Endothelial cell of umbilical vein (primary cell): ENCODE measurements around the gene PTAFR. TPM values are rescaled to one million over a fixed set of nuclear protein-coding genes. Genes with fewer than 3 reads are reported as not detected.

Experiments used
- BruUV-seq: library from RNA; stranded (reverse); fragments of 400-500 nt; replicated peaks from 2 replicates; lab custom pipeline; 2021; lab: Mats Ljungman, UMichigan
- CTCF ChIA-PET: fragments of 300-600, 350-600 bp; sonication (Branson Sonifier 250); formaldehyde crosslinking; loops from one replicate; lab custom pipeline; 2021; ENCODE audit warnings: antibody characterized with exemption, inconsistent platforms; lab: Charles Lee
- POLR2A ChIA-PET: fragments of 300-600, 350-600 bp; sonication (Branson Sonifier 250); formaldehyde crosslinking; loops from one replicate; lab custom pipeline; 2021; ENCODE audit warnings: antibody characterized with exemption, inconsistent platforms; lab: Charles Lee
- DNase-seq: peaks from one replicate; pipeline ENCODE4 v3.0.0-alpha.2; 2011; ENCODE audit warnings: low read depth, low spot score
- FAIRE-seq: peaks from 2 replicates; lab custom pipeline; 2011; peaks lifted over from hg19 to GRCh38; lab: Jason Lieb, UNC
- H2AFZ ChIP-seq: 2 replicates; pipeline ENCODE4 v1.6.0; 2012; ENCODE audit warnings: low read depth, low read length, control low read depth, inconsistent platforms
- H3K27ac ChIP-seq: 2 replicates; pipeline ENCODE4 v1.5.1; 2011; ENCODE audit warnings: low read depth, mild to moderate bottlenecking, control low read depth, low read length, moderate library complexity; ENCODE audit not compliant: insufficient read depth
- H3K27me3 ChIP-seq, 2 experiments: 2 replicates each; pipeline versions ENCODE4 v1.6.0 to v1.6.1; 2011; ENCODE audit warnings: low read length in 2 of 2, mixed read lengths in 1 of 2; ENCODE audit not compliant: control insufficient read depth in 2 of 2, insufficient read depth in 2 of 2
- H3K36me3 ChIP-seq, 2 experiments: 2 replicates in 1 of 2; 3 replicates in 1 of 2; pipeline ENCODE4 v1.5.1; 2011; ENCODE audit warnings: low read length in 2 of 2, mild to moderate bottlenecking in 1 of 2, moderate library complexity in 1 of 2; ENCODE audit not compliant: control insufficient read depth in 2 of 2, insufficient read depth in 2 of 2; ENCODE audit errors: extremely low read depth in 1 of 2
- H3K4me1 ChIP-seq: 3 replicates; pipeline ENCODE4 v1.5.1; 2011; ENCODE audit warnings: mild to moderate bottlenecking, low read length; ENCODE audit not compliant: control insufficient read depth, insufficient read depth; ENCODE audit errors: extremely low read depth
- H3K4me2 ChIP-seq: 2 replicates; pipeline ENCODE4 v1.6.1; 2011; ENCODE audit warnings: low read length, control low read depth, mixed read lengths; ENCODE audit not compliant: insufficient read depth
- H3K4me3 ChIP-seq, 3 experiments: fragments of 200-600 bp in 1 of 3; sonication (generic), shearing (Covaris generic) in 1 of 3; replicated peaks in 1 of 3; 2 replicates each; pipeline ENCODE4 v1.5.1; 2011 to 2016; ENCODE audit warnings: control low read depth in 3 of 3, low read length in 3 of 3, mild to moderate bottlenecking in 2 of 3, inconsistent platforms in 1 of 3, low read depth in 1 of 3, moderate library complexity in 1 of 3; ENCODE audit not compliant: insufficient read depth in 1 of 3
- H3K79me2 ChIP-seq: 2 replicates; pipeline ENCODE4 v1.6.0; 2012; ENCODE audit warnings: low read length, inconsistent platforms; ENCODE audit not compliant: control insufficient read depth, insufficient read depth
- H3K9ac ChIP-seq: replicated peaks from 2 replicates; pipeline ENCODE3; 2011; ENCODE audit warnings: low read length, control low read depth; ENCODE audit not compliant: insufficient read depth; ENCODE audit errors: extremely low read depth
- H3K9me1 ChIP-seq: replicated peaks from 3 replicates; pipeline ENCODE4 v1.6.0; 2011; ENCODE audit warnings: mild to moderate bottlenecking, low read length; ENCODE audit not compliant: control insufficient read depth, insufficient read depth; ENCODE audit errors: extremely low read depth
- H3K9me3 ChIP-seq: replicated peaks from 2 replicates; pipeline ENCODE4 v1.5.1; 2012; ENCODE audit warnings: low read length, inconsistent platforms; ENCODE audit not compliant: control insufficient read depth, insufficient read depth
- H4K20me1 ChIP-seq: replicated peaks from 2 replicates; pipeline ENCODE3; 2011; ENCODE audit warnings: mild to moderate bottlenecking, low read length; ENCODE audit not compliant: control insufficient read depth, insufficient read depth; ENCODE audit errors: extremely low read depth
- EZH2 ChIP-seq: IDR thresholded peaks from 2 replicates; pipeline ENCODE4 v1.6.1; 2012; ENCODE audit warnings: borderline replicate concordance, low read depth, mild to moderate bottlenecking, moderate library complexity, low read length, inconsistent platforms; ENCODE audit not compliant: severe bottlenecking
- FOS ChIP-seq: IDR thresholded peaks from 2 replicates; pipeline ENCODE4 v1.6.1; 2011; ENCODE audit warnings: mild to moderate bottlenecking, low read length, moderate library complexity, borderline replicate concordance; ENCODE audit not compliant: insufficient read depth
- GATA2 ChIP-seq: IDR thresholded peaks from 2 replicates; pipeline ENCODE4 v1.7.0; 2011; ENCODE audit warnings: low read depth, mild to moderate bottlenecking, moderate library complexity, mixed read lengths, low read length; ENCODE audit not compliant: insufficient read length, insufficient read depth
- JUN ChIP-seq: IDR thresholded peaks from 2 replicates; pipeline ENCODE4 v1.6.1; 2011; ENCODE audit warnings: borderline replicate concordance, low read depth; ENCODE audit not compliant: insufficient read length, insufficient read depth
- MYC ChIP-seq: IDR thresholded peaks from one replicate; pipeline ENCODE4 v1.6.1; 2011; ENCODE audit warnings: mild to moderate bottlenecking, low read depth, low read length
- POLR2A ChIP-seq: IDR thresholded peaks from 2 replicates; pipeline ENCODE4 v1.6.1; 2012; ENCODE audit warnings: low read depth, mild to moderate bottlenecking, control low read depth, low read length
- POLR2AphosphoS5 ChIP-seq: IDR thresholded peaks from 2 replicates; pipeline ENCODE4 v1.6.1; 2012; ENCODE audit warnings: low read depth, mild to moderate bottlenecking, control low read depth, low read length, moderate library complexity; ENCODE audit not compliant: insufficient read depth
- dilution Hi-C: fragments of 300-500 bp; cut with MboI; formaldehyde crosslinking; loops from one replicate; pipeline ENCODE4 v1.15.0; 2019; ENCODE audit warnings: low sequenced_read_pairs; ENCODE audit not compliant: extremely low pct_ligation_motif_present
- intact Hi-C: fragments of 100-400 bp; cut with micrococcal nuclease; formaldehyde crosslinking; loops from one replicate; pipeline ENCODE4 v1.10.0; 2022
- polyA plus RNA-seq, 4 experiments: library from polyadenylated mRNA; depleted of rRNA in 3 of 4; stranded (reverse) in 3 of 4; unstranded in 1 of 4; fragments of >200 nt; gene quantifications; 2 replicates each; pipeline versions ENCODE4 v1.2.1 to v1.2.3, GENCODE V29; 2011 to 2012; ENCODE audit warnings: missing spikeins in 1 of 4
- total RNA-seq: library from RNA; stranded (reverse); gene quantifications from 2 replicates; pipeline ENCODE4 v1.2.3, GENCODE V29; 2021
- TF ChIP-seq, protein P1 (sequence below), 2 donors: IDR thresholded peaks; 1 replicate in 1 of 2; 2 replicates in 1 of 2; pipeline ENCODE4 v1.5.1; 2011; ENCODE audit warnings: low read length in 2 of 2, mild to moderate bottlenecking in 2 of 2, moderate library complexity in 2 of 2, control low read depth in 1 of 2, inconsistent platforms in 1 of 2, low read depth in 1 of 2; ENCODE audit not compliant: insufficient read depth in 1 of 2; ENCODE audit errors: extremely low read depth in 1 of 2
- TF ChIP-seq, protein P2 (sequence below): IDR thresholded peaks from 2 replicates; pipeline ENCODE4 v1.6.1; 2011; ENCODE audit not compliant: insufficient read depth, insufficient read length

The PTAFR gene
- total and polyA plus RNA-seq, 2 donors (not counting 3 experiments of a cell fraction or from before 2014, with no cell fraction given) = 0.20 to 0.32 TPM

DNA sequence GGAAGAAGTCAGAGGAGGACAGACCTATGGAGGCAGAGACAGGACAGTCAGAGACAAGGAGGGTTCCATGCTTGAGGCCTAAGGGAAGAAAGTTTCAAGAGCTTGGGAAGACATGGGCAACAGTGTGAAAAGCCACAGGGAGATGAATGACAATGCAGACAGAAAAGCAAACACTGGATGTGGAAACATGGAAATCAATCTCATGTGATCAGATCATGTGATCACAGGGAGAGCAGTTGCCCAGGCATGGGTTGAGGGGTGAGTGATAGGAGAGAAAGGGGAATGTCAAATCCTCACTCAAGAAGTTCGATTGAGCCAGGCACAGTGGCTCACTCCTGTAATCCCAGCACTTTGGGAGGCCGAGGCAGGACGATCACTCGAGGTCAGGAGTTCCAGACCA, 17.2 kb downstream of the PTAFR start:
- DNase-seq = no peak
- dilution Hi-C loops = no loop called here
- CTCF ChIA-PET = no interaction called here

DNA sequence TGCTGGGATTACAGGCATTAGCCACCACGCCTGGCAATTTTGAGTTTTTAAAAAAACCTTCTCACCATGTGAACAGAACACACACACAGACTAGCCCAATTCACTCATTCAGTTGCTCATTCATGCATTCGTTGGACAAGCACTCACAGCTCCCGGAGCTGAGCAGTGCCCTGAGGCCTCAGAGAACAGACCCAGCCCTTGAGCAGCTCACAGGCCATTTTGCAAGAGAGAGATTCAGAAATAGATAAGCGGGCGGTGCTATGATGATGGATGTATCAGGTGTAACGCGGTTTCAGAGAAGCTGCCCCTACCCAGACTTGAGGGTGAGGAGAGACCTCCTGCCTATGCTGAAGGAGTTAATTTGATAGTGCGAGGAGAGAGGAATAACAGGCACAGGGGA, 18.6 kb downstream of the PTAFR start:
- no TSS peak for BruUV-seq
- no peak overlapping the region for H3K4me3 ChIP-seq

More for the DNA sequence above, 17.2 kb downstream of the PTAFR start:
- Histone ChIP-seq H2AFZ (no peak overlapping the region), H3K4me1 (peaks cover 6% of the 10 kb centered on the region), H3K4me2 (no peak overlapping the region), H3K27me3 (no peaks in the 10 kb centered on the region), H3K4me3 (no peak overlapping the region), H3K79me2 (no peaks in the 10 kb centered on the region), H4K20me1 (no peaks in the 10 kb centered on the region), H3K9me1 (no peaks in the 10 kb centered on the region), H3K9me3 (no peaks in the 10 kb centered on the region), H3K27ac (no peak overlapping the region), H3K36me3 (no peaks in the 10 kb centered on the region), H3K9ac (no peak overlapping the region)
- POLR2A ChIA-PET = no interaction called here
- intact Hi-C loops = no loop called here
- TF ChIP-seq POLR2AphosphoS5 (no peak), MYC (no peak), POLR2A (no peak), JUN (no peak)
- BruUV-seq = no TSS peak
- FAIRE-seq = peak; percentile 64

More for the DNA sequence above, 18.6 kb downstream of the PTAFR start:
- Histone ChIP-seq H3K27me3 (no peaks in the 10 kb centered on the region), H3K27ac (no peak overlapping the region), H3K36me3 (no peaks in the 10 kb centered on the region), H3K9me1 (no peaks in the 10 kb centered on the region), H3K9ac (no peak overlapping the region), H3K4me1 (peaks cover 6% of the 10 kb centered on the region), H3K79me2 (no peaks in the 10 kb centered on the region), H3K9me3 (no peaks in the 10 kb centered on the region), H3K4me2 (no peak overlapping the region), H2AFZ (no peak overlapping the region), H4K20me1 (no peaks in the 10 kb centered on the region)
- FAIRE-seq (no peak), DNase-seq (no peak)
- ChIA-PET POLR2A (no interaction called here), CTCF (no interaction called here)
- intact Hi-C loops (no loop called here), dilution Hi-C loops (no loop called here)
- TF ChIP-seq POLR2A (no peak), POLR2AphosphoS5 (no peak), FOS (no peak), EZH2 (no peak), GATA2 (no peak), JUN (no peak)
- TF ChIP-seq, protein P1, sequence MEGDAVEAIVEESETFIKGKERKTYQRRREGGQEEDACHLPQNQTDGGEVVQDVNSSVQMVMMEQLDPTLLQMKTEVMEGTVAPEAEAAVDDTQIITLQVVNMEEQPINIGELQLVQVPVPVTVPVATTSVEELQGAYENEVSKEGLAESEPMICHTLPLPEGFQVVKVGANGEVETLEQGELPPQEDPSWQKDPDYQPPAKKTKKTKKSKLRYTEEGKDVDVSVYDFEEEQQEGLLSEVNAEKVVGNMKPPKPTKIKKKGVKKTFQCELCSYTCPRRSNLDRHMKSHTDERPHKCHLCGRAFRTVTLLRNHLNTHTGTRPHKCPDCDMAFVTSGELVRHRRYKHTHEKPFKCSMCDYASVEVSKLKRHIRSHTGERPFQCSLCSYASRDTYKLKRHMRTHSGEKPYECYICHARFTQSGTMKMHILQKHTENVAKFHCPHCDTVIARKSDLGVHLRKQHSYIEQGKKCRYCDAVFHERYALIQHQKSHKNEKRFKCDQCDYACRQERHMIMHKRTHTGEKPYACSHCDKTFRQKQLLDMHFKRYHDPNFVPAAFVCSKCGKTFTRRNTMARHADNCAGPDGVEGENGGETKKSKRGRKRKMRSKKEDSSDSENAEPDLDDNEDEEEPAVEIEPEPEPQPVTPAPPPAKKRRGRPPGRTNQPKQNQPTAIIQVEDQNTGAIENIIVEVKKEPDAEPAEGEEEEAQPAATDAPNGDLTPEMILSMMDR (IDR thresholded peaks at IDR 0.05; ENCODE audit: extremely low read depth in 1 of 2, insufficient read depth in 1 of 2, low read depth in 1 of 2, low read length in 2 of 2) = no peak
- TF ChIP-seq, protein P2, sequence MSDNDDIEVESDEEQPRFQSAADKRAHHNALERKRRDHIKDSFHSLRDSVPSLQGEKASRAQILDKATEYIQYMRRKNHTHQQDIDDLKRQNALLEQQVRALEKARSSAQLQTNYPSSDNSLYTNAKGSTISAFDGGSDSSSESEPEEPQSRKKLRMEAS = no peak
